ENCODE results near the gene SFTPB.

Gene SFTPB

GRCh38 chr2:85703329-85703728, 35.3 kb upstream of the SFTPB start:
- TF ChIP-seq CTCF (IDR thresholded peaks at IDR 0.05; ENCODE audit: low read depth, low read length) = no peak
- H3K4me3 ChIP-seq (ENCODE audit: low read depth, low read length) = no peak overlapping the region
- no peak for DNase-seq (ENCODE audit: low read depth, low spot score)
- in situ Hi-C loops (cut with HindIII; ENCODE audit: low sequenced_read_pairs) = no loop called here

GRCh38 chr2:85702800-85703199, 34.8 kb upstream of the SFTPB start:
- in situ Hi-C loops (cut with HindIII; ENCODE audit: low sequenced_read_pairs) = no loop called here
- H3K4me3 ChIP-seq (ENCODE audit: low read depth, low read length) = no peak overlapping the region
- no peak for DNase-seq (ENCODE audit: low read depth, low spot score)
- TF ChIP-seq CTCF (IDR thresholded peaks at IDR 0.05; ENCODE audit: low read depth, low read length) = no peak

GRCh38 chr2:85702172-85702571, 34.2 kb upstream of the SFTPB start:
- no peak overlapping the region for H3K4me3 ChIP-seq (ENCODE audit: low read depth, low read length)
- peak; percentile 83 for DNase-seq (ENCODE audit: low read depth, low spot score)
- in situ Hi-C loops (cut with HindIII; ENCODE audit: low sequenced_read_pairs) = no loop called here
- no peak for TF ChIP-seq CTCF (IDR thresholded peaks at IDR 0.05; ENCODE audit: low read depth, low read length)

GRCh38 chr2:85699325-85699724, 31.3 kb upstream of the SFTPB start:
- TF ChIP-seq CTCF (IDR thresholded peaks at IDR 0.05; ENCODE audit: low read depth, low read length) = no peak
- H3K4me3 ChIP-seq (ENCODE audit: low read depth, low read length) = no peak overlapping the region
- no peak for DNase-seq (ENCODE audit: low read depth, low spot score)
- in situ Hi-C loops (cut with HindIII; ENCODE audit: low sequenced_read_pairs) = no loop called here

- TF ChIP-seq CTCF (IDR thresholded peaks at IDR 0.05; ENCODE audit: low read depth, low read length) = no peak
- no peak overlapping the region for H3K4me3 ChIP-seq (ENCODE audit: low read depth, low read length)
- DNase-seq (ENCODE audit: low read depth, low spot score) = no peak
- in situ Hi-C loops (cut with HindIII; ENCODE audit: low sequenced_read_pairs) = no loop called here
Measured at GRCh38 chr2:85698880-85699254, 30.9 kb upstream of the SFTPB start.

GRCh38 chr2:85698184-85698879, 30.3 kb upstream of the SFTPB start:
- in situ Hi-C loops (cut with HindIII; ENCODE audit: low sequenced_read_pairs) = no loop called here
- DNase-seq (ENCODE audit: low read depth, low spot score) = no peak
- no peak overlapping the region for H3K4me3 ChIP-seq (ENCODE audit: low read depth, low read length)
- TF ChIP-seq CTCF (IDR thresholded peaks at IDR 0.05; ENCODE audit: low read depth, low read length) = no peak
